ENCODE data around the gene SHBG.
"Not testable (repeated sequence)": the region's sequence is repeated elsewhere in the genome, so short reads cannot be mapped to it uniquely, and the experiment has no call there.

SHBG gene, protein sequence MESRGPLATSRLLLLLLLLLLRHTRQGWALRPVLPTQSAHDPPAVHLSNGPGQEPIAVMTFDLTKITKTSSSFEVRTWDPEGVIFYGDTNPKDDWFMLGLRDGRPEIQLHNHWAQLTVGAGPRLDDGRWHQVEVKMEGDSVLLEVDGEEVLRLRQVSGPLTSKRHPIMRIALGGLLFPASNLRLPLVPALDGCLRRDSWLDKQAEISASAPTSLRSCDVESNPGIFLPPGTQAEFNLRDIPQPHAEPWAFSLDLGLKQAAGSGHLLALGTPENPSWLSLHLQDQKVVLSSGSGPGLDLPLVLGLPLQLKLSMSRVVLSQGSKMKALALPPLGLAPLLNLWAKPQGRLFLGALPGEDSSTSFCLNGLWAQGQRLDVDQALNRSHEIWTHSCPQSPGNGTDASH

DNA sequence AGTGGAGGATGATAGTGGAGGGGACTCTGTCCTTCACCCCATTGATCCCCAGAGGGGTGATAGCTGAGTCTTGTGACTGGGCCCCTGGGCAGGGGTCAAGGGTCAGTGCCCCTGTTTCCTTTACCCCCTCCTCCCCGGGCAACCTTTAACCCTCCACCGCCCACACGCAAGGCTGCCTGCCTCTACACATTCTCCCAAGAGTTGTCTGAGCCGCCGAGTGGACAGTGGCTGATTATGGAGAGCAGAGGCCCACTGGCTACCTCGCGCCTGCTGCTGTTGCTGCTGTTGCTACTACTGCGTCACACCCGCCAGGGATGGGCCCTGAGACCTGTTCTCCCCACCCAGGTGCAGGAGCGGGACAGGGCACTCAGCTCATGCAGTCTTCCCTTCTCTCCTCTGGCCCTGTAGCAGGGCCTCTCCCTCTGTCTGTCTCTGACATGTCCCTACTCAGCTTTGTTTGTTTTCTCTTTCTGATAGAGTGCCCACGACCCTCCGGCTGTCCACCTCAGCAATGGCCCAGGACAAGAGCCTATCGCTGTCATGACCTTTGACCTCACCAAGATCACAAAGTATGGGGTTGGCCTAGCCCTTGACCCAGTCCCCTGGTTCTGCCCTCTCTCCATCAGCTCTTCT, at the start of gene SHBG:
Gene SHBG, plus strand, starts transcription at position 197 of the 633 bp plus-strand sequence. Its CDS starts 38 bp downstream, at position 235.
- no peak for DNase-seq (ENCODE audit: low read depth)

DNA sequence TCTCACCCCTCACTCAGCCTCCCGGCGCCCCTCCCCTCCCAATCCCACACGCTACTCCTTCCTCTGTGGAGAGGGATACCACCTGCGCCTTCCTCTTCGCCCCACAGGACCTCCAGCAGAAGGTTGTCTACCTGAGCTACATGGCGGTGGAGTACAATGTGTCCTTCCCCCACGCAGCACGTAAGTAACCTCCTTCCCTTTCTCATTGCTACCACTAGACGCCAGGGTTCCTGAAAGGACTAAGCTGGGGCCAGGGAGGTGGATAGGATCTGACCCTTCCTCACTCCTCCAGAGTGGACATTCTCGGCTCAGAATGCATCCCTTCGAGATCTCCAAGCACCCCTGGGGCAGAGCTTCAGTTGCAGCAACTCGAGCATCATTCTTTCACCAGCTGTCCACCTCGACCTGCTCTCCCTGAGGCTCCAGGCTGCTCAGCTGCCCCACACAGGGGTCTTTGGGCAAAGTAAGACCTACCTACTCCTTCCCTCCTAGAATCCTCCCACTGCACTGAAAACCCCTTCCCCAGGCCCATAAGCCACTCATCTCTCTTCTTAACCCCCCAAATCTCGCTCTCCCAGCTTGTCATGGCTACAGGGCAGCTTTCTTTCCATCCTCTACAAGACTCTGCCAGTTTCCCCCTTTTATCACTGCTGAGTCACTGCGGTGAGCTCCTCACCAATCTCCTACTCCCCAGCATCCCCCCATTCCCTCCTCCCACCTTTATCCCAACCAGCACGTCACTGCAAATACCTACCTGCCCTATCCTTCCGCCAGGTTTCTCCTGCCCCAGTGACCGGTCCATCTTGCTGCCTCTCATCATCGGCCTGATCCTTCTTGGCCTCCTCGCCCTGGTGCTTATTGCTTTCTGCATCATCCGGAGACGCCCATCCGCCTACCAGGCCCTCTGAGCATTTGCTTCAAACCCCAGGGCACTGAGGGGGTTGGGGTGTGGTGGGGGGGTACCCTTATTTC, 49.0 kb upstream of the SHBG start:
- DNase-seq (ENCODE audit: low read depth) = no peak

DNA sequence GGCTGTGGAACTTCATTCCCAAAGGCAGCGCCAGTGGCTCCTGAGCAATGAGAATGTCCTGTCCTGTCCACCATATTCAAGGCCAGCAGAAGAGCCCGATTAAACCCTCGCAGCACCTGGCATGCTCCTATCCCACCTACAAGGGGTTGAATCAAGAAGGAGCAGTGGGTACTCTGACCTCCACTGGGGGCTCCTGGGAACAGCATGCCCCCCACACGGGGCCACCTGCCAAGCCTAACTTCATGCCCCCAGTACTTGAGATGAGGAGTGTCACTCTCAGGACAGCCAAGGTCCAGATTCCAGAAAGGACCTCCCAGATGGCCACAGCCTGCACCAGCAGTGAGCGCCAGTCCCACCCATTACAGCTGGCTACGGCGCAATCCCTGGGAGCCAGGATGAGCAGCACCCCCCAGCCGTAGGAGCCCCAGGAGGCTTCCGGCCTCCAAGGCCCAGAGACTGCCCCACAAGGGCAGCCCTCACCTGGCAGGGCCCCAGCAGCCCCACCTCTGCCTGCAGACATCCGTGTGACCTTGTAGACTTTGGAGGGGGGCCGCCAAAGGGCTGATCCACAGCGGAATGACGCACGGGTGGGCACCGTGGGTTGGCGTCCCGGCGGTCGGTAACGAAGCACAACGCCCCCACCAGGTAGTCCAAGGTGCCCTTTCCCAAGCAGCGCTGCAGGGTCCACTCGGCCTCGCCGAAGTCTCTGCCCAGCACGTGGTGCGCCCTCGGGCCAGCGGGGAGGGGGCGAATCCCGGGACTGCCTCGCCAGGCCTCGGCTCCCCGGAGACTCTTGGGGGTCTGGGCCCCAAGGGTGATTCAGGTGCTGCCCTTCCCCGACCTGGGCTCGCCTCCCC, 47.3 kb upstream of the SHBG start:
- DNase-seq (ENCODE audit: low read depth) = no peak

DNA sequence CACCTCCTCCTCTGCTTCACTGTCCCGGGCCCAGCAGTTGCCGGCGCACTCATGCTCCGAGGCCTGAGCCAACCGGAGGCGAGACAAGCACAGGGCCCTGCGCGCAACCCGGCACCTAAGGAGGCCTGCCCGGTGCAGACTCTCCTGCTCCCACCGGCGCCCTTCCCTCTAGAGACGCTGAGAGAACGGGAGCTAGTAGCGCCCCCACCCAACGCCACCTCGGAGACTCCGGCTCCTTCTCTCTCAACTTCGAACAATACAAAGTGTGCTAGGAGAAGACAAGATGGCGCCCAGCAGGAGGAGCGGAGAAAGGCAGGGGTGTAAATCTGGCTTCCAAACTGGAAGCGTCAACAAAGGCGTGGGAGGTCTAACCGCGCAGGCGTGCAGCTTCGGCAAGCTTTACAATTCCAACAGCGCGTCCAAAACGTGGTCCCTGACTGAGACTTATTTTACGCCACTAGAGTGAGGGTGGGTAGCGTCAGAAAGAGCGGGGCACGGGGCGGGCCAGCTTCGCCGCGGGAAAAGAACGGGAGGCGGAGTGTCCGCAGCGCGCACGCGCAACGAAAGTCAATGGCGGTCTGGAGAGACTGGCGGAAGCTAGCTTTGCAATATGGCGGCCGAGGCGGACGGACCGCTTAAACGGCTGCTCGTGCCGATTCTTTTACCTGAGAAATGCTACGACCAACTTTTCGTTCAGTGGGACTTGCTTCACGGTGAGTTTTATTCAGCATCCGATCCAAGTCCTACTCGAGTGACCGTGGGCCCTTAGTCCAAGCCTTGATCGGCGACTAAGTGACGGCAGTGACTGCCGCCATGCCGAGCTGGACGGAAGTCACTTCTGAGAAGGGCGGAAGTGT, 46.5 kb upstream of the SHBG start, which contains the start of gene MPDU1:
Gene MPDU1, plus strand, starts transcription at position 600 of the 857 bp plus-strand sequence. Its CDS starts 11 bp downstream, at position 611.
- DNase-seq (ENCODE audit: low read depth) = peak; percentile 84

DNA sequence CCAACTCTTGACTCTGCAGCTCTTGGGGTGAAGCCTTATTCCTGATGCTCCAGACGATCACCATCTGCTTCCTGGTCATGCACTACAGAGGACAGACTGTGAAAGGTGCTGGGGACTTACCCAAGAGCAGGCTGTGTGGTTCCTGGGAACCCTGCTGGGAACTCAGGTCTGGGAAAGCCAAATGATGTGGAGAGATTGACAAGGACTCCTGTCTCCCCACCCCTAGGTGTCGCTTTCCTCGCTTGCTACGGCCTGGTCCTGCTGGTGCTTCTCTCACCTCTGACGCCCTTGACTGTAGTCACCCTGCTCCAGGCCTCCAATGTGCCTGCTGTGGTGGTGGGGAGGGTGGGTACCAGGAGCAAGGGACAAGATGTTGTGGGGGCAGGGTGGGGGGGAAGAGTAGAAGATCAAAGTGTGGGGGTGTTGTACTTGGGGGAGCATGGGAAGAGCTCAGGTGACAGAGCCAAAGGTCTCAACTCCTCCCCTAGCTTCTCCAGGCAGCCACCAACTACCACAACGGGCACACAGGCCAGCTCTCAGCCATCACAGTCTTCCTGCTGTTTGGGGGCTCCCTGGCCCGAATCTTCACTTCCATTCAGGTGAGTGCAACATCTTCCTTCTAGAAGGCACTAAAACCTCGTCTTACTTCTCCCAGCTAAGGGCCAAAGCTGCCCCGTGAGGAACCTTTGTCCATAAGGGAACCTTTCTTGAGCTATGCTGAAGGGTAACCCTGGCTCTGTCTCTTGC, 43.1 kb upstream of the SHBG start:
- no peak for DNase-seq (ENCODE audit: low read depth)

DNA sequence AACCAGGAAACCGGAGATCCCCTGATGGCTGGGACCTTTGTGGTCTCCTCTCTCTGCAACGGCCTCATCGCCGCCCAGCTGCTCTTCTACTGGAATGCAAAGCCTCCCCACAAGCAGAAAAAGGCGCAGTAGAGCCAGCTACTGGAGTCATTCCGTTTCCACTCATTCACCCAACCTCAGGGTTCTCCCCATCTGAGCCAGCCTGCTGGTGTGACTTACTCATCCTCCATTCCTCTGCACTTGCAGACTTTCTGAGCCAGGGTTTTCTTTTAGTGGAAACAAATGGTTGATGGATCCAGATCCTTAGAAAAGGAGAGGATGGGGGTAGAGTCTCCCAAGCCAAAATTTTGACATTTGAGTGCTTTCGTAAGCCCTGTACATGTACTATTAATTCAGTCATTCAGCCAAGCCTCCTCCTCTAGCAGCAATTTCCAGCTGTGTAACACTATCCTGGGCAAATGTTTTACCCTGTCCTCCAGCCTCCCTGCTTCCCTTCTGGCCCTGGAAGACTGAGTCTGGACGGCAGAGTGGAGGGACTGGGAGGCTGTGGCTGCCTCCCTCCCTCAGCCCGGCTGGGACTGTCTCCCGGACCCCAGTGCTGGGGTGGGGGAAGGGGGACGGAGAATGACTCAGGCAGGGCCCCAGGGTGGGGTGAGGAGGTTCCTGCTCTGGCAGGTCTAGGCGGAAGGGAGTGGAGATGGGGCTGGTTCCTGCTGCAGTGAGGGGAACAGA, 42.3 kb upstream of the SHBG start:
- DNase-seq (ENCODE audit: low read depth) = no peak

DNA sequence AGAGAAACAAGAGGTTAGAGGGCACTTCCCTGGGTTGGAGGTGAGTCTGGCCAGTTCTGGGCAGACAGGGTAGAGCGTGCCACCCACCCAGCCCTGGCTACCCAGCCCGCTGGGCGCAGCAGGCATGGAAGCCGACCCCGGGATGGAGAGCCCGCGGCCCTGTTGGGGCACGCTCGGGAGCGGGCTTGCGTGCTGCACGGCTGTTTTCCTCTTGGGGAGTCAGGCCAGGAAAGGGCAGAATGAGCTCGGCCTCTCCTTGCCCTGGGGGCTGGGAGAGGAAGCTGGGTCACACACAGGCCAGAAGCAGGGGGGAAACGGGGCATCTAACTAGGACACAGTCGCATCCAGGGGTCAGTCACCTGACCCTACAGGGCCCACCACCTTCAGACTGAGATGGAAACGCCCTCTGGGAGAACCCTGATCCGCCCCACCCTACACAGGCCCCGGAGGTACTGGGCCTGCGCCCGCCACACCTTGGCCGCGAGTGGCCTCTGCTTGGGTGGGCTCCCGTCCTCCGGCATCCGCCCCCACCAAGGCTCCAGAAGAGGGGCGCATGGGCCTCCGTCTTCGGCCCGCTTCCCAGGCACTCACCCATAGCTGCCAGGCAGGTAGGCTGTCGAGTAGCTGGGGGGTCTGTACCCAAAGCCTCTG, 41.3 kb upstream of the SHBG start:
- no peak for DNase-seq (ENCODE audit: low read depth)

DNA sequence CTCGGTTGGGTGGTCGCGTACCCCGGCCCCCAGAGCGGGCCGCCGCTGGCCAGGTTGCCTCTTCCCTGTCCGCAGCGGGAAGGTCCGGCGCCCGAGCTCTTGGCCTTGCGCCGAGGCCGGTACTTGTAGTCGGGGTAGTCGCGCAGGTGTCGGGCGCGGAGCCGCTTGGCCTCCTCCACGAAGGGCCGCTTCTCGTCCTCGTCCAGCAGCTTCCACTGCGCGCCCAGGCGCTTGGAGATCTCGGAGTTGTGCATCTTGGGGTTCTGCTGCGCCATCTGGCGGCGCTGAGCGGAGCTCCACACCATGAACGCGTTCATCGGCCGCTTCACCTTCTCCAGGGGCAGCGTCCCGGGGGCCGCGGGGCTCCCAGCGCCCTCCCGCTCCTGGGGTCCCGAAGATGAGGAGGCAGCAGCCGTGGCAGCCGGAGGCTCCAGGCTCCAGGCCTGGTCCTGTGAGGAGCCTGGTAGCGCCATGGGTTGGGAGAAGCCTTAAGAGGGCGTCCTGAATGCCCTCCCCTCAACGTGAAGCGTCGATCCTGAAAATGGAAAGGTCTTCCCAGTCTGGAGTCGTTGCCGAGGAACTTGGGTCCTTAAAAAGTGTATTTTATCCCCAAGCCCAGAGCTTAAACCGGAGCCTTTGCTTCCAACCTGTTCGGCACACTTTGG, 40.6 kb upstream of the SHBG start:
- no peak for DNase-seq (ENCODE audit: low read depth)

DNA sequence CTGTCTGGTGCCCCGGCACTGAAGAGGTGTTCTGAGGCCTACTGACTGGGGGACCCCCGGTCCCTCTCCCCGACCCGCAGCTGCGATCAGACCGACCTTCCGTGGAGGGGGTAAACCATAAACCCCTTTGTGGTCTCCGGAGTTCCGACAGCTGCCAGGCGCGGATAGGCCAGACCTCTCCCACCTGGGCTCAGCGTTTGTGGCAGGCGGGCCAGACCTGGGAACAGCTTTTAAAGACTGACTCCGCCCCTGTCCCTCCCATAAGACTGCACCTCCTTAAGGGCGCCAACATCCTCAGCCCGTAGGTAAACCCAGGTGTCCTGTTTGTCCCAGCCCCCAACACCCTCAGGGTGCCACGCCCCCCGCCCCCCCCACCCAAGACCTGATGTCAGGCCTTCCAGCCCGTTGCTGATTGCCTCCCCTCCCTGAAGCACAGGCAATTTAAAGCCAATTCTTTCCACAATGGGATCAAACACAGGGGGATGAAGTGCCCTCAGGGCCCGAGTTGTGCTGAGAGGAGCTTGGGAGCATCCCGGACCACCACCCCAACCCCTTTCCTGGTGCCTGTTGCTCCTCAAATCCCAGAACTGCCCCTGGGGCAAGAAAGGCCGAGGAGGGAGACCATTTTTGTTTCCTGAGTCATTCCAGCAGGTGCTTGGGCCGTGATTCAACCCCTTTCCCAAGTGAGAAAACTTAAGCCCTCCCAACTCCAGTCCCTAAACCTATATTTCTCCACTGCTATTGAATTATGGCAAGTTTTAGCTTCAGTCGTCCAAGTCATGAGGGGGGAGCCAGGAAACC, 39.8 kb upstream of the SHBG start, which contains the start of gene SOX15:
Gene SOX15, minus strand, starts transcription at position 204 of the 801 bp plus-strand sequence. CDS start 418 bp downstream, outside the sequence.
- no peak for DNase-seq (ENCODE audit: low read depth)

DNA sequence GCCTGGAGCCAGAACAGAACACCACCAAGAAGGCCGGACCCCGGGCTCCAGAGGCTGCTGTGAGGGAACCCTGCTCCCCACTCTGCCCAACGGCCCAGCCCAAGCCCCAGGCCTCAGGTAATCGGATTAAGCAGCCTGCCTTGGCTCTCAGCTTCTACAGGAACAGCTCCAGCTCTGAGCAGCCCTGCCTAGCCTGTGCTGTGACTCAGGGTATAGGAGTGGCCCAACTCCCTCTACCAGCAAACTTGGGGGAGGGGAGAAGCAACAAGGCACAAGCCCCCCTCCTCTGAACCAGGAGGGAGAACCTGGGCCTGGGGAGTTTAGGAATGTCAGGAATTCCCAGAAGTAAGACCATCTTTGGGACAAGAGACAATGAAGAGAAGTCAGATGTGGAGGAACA, 39.2 kb upstream of the SHBG start:
- no peak for DNase-seq (ENCODE audit: low read depth)

DNA sequence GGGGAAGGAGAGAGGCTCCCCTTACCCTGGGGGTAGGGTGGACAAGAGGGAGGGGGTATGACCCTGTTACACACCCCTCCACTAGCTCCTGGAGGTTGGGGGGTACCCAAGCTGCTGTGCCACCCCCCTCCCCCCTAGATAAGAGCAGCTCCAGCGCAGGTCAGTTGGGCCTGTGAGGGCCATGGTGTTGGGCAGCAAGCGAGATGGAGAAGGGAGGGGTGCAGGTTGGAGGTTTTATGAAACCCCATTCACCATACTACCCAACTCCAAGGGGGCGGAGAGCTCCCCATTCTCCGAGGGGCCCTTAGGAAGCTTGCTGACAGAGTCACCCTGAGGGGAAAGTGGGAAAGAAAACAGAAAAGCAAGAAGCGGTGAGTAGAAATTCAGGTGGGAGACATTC, 38.3 kb upstream of the SHBG start:
- no peak for DNase-seq (ENCODE audit: low read depth)

DNA sequence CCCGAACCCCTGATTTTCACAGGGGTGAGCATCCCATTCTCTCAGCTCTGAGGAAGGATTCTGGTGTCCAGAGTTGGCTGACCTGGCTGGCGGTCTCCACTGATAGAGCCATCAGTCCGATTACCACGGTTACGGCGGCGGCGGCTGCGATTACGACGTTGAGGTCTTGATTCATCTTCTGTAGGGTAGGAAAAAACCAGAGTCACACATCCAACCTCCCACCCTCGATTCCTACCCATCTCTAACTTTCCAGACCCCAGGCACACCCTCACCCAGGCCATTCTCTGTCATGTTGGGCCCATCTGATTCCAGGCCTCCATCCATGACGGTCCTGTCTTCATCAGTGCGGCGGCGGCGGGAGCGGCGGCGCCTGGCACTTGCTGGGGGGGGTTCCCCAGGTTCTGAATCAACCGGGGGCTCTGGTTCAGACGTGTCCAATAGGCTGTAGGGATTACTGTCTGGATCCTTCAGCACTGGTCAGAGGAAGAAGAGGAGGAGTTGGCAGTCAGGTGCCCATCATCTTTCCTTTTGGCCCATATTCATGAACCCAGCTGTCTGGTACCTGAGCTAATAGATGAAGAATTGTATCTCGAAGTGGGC, 37.4 kb upstream of the SHBG start:
- no peak for DNase-seq (ENCODE audit: low read depth)

DNA sequence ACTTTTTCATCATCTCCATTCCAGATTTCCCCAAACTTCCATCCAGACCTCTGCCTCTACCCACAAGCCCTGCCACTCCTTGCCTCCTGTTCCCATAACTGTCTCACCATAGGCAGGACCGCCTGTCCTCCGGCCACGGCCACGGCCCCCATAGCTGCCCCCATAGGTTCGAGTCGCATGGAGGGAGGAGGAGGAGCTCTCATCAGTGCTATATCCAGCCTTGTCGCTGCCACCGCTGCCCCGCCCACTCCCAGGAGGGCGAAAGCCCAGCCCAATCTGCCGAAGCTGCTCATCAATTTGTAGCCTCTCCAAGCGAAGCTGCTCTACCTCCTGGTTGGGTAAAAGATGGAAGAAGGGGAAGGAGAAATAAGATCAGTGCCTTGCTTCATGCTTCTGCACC, 36.6 kb upstream of the SHBG start:
- DNase-seq (ENCODE audit: low read depth) = no peak

DNA sequence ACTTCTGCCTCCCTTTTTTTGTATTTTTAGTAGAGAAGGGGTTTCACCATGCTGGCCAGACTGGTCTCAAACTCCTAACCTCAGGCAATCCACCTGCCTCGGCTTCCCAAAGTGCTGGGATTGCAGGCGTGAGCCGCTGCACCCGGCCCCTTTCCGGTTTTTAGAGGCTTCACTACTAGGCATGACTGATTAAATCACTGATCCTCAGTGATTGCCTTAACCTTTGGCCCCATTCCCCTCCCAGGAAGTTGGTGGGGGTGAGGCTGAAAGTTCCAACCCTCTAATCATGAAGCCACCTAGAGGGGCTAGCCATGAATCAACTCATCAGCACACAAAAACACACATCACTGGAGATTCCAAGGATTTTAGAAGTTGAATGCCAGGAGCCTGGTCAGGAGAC, 32.4 kb upstream of the SHBG start:
- DNase-seq (ENCODE audit: low read depth) = not testable (repeated sequence)

DNA sequence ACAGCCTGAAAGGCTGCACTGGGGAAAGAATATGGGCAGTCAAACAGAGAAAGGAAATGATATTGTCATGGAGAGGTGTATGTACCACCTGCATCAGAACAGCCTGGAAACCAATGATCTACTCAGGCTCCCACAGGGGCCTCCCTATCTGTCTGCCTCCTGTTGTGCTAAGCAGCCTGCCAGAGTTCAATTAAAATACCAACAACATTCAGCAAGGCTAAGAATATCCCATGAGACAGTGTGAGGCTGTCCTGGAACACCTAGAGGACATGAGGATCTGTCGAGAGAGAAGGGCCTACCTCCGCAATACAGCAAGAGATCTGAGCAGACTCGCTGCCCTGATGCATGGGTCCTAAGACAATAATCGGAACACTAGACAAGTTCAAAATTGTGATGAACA, 23.7 kb upstream of the SHBG start:
- DNase-seq (ENCODE audit: low read depth) = no peak

DNA sequence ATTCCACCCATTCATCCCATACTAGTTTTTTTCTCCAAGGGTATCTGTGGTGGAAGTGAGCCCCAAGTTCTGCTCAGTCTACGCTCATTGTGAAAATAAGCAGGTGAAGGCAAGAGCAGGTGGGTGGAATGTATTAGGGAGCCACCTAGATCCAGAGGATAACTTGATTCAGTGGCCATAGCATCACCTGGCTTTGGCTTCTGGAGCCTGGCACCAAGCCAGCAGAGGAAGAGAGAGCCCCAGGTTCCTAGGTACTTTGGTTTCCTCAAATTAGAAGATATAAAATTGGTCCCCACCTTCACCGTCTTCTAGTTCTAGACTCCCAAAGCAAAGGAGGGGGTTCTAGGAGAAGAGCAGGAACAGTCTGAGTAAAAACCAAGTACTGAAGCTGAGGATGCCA, 19.3 kb upstream of the SHBG start:
- no peak for DNase-seq (ENCODE audit: low read depth)

Data from stimulated activated CD8-positive, alpha-beta memory T cell treated with anti-CD3 and anti-CD28 coated beads, Interleukin-15, amount 100 ng/mL, for 24 hours (primary cell).